SK-N-SH (cell line): Measurements from ENCODE around the gene SYT17.

Source experiments
- CHD2 ChIP-seq: fragments of 150-350 bp; IDR thresholded peaks from 2 replicates; pipeline ENCODE4 v1.6.1; 2018; ENCODE audit warnings: low read length; ENCODE audit not compliant: partially characterized antibody
- EP300 ChIP-seq, 2 experiments: IDR thresholded peaks; 2 replicates each; pipeline versions ENCODE4 v1.4.0 to v1.6.1; 2012; ENCODE audit warnings: borderline replicate concordance in 1 of 2, low read depth in 1 of 2, low read length in 1 of 2
- MEF2A ChIP-seq: IDR thresholded peaks from 2 replicates; pipeline ENCODE4 v1.4.0; 2012; ENCODE audit warnings: low read depth, borderline replicate concordance
- MXI1 ChIP-seq: IDR thresholded peaks from 2 replicates; pipeline ENCODE4 v1.6.1; 2012; ENCODE audit warnings: mild to moderate bottlenecking, low read depth, low read length, improper control_type of control experiment
- POLR2AphosphoS5 ChIP-seq: IDR thresholded peaks from 2 replicates; pipeline ENCODE4 v1.6.1; 2012; ENCODE audit warnings: low read depth, low read length
- TF ChIP-seq, protein P1 (sequence below): fragments of 200-600 bp; sonication (generic); IDR thresholded peaks from 2 replicates; pipeline ENCODE4 v1.6.1; 2017; ENCODE audit warnings: antibody characterized with exemption, mild to moderate bottlenecking, moderate library complexity

DNA sequence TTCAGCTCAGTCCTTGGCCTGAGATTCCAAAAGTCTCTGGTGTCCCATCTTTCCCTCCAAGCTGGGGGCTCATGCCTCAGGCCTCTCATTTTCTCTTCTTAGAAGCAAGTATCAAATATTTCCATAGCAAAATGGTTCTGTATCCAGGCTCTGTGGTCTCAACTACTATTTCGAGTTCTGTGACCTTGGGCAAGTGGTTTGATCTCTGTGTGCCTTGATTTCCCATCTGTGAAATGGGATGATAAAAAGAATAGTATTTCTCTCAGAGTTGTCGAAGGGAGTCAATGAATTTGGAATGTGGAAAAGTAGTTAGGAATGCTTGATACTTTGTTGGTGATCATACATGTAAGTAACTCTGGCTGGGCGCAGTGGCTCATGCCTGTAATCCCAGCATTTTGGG lies 6.4 kb downstream of the SYT17 start:
- no peak for TF ChIP-seq EP300 (IDR thresholded peaks at IDR 0.05; ENCODE audit: borderline replicate concordance in 1 of 2, low read depth in 1 of 2, low read length in 1 of 2)
- no peak for TF ChIP-seq MEF2A
- no peak for TF ChIP-seq CHD2
- TF ChIP-seq POLR2AphosphoS5: no peak
- TF ChIP-seq, protein P1, sequence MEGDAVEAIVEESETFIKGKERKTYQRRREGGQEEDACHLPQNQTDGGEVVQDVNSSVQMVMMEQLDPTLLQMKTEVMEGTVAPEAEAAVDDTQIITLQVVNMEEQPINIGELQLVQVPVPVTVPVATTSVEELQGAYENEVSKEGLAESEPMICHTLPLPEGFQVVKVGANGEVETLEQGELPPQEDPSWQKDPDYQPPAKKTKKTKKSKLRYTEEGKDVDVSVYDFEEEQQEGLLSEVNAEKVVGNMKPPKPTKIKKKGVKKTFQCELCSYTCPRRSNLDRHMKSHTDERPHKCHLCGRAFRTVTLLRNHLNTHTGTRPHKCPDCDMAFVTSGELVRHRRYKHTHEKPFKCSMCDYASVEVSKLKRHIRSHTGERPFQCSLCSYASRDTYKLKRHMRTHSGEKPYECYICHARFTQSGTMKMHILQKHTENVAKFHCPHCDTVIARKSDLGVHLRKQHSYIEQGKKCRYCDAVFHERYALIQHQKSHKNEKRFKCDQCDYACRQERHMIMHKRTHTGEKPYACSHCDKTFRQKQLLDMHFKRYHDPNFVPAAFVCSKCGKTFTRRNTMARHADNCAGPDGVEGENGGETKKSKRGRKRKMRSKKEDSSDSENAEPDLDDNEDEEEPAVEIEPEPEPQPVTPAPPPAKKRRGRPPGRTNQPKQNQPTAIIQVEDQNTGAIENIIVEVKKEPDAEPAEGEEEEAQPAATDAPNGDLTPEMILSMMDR: no peak
- no peak for TF ChIP-seq MXI1
